ENCODE data around the gene TBX10.
"Not testable (repeated sequence)": the region's sequence is repeated elsewhere in the genome, so short reads cannot be mapped to it uniquely, and the experiment has no call there.

TBX10 gene

DNA sequence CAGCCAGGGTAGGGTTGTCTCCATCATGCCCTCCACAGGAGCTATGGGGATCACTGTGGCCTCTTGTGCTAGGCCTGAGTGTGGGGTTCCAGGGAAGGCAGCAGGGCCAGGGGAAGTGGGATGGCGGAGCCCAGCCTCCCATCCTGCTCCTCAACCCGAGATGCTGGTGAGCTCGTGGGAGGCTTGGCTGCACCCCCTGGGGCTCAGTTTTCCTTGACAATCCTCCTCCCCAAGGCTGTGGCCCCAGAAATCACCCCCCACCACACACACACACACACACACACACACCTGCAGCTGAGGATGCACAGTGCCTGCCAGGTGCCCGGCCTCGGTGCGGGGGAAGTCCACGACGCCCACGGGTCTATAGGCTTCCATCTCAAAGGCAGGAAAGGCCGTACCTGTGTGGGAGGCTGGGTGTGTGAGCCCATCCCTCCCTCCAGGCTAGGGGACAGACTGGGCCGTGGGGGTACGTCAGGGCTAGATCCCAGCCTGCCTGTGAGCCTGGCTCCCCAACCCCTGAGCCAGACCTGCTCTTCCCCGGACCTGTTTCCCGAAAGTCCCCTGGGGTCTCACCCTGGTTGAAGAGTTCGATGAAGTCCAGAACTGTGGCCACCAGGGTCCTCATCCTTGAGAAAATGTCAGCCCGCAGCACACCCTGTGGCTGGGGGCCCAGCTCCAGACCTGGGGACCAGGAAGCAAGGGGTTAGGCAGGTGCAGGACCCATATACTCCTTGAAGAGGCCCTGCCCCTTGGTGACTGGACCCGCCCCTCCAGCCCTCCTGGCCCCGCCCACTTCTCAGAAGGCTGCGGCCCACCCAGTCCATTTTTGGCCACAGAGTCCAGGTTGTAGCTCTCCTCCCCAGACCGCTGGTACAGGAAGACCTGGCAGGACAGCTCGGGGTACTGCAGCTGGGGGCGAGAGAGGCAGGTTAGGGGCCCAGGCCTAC is 5.2 kb upstream of the TBX10 start:
- no peak for DNase-seq

DNA sequence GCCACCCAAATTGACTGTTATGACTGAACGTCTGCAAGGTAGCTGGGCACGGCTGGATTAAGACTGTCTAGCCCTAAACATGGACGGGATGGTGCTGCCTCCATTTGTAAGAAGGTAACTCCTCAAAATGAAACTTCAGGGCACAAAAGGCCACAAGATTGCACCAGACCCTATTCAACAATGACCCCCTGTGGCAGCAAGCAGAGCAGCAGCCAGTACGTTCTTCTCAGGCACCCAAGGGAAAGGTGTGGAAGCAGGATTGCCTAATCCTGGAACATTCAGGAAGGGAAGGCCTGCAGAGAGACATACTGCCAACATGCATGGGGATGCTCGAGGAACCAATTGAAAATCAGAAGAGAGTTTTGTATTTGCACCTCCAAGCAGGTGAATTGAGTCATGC is 4.5 kb upstream of the TBX10 start:
- no peak for DNase-seq

DNA sequence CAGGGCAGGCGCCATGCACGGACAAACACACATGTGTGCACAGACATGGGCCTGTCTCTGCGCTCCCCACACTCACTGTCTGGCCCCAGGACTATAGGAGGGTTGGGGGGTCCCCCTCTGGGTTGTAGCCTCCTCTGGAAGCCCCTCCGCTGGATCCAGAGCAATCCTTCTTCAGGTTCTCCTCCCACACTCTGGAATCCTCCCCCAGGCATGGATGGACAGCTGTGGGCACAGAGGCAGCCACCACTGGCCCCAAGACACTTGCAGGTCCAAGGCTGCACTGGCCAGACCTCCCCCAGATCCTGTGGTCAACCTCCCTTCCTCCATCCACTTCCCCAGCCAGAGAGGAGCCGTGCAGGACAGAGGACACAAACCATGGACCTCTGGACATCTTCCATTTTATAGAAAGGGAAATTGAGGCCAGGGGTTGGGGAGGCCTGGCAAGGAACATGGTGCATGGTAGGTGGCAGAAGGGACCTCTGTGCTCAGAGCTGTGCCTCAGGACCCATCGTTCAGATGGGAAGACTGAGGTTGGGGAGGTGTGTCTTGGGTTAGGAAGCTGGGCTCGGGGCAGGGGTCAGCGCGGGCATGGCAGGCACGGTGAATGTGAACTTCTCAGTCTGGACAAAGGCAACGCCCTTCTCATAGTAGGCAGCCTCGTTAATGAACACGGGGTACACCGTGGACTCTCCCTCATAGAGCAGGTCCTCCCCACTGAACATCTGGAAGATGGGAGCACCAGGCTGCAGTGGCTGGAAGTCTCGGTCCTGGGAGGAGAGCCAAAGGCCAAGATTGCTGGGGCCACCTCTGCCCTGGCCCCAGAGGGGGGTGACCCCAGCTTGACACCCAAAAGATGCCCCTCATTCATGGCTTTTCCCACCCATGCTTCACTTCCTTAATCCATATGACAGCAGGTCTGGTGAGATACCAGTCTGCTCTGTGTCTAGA is 2.9 kb upstream of the TBX10 start:
- no peak for DNase-seq

DNA sequence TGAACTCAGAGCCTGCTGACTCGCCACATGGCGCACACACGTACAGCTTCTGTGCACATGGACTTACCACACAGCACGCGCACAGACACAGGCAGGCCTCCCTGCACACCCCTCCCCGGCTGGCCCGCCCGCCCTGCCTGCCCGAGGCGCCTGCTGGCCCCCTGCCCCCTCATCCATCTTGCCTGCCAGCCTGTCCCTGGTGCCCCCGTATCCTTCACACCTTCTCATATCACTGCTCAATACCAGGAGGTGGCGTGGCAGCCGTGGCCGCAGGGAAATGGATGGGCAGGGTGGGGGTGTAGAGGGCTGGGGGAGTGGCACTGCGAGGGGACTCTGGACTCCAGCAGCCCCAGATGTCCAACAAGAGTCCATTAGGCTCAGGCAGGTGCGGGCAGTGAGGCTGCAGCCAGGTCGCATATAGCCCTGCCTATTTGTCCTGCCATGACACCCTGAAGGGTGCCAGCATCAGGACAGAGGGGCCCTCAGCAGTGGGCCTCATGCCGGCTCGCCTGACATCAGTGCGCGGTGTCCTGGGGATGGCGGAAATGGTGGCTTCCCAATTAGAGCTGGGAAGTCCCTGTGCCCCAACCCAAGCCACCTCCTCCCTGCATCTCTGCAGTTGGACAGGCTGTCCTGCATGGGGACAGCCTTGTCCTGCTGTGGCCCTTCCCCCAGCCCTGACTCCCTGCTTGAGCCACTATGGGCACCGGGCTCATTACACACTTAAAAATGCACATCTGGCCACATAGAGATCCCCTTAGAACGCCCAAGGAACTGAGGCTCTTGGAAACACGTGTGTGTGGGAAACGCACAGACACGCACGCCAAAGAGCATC is 2.0 kb upstream of the TBX10 start:
- no peak for DNase-seq

DNA sequence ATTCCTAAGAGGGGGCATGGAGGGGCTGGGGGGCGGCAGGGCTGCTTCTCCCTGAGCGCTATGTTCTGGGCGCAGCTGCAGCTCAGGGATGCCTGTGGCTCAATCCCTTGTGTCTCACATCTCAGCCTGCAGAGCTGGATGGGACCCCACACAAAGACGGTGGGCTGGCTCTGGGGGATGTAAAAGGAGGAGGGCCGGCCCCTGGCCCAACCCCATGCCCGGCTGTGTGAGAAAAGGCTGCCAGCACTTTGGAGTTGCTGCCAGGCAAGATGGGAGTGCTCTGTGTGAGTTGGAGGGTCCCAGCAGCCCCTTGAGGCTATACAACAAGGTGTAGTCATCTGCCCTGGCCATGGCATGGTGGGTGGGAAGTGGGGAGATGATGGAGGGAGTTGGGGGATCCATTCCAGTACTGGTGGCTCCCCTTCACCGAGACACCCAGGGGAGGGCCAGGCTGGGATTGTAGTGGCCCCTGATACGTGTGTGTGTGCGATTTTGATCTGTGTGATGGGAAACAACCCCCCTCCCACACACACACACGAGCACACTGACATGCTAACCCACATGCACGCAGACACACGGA is 1.3 kb upstream of the TBX10 start:
- DNase-seq: no peak

DNA sequence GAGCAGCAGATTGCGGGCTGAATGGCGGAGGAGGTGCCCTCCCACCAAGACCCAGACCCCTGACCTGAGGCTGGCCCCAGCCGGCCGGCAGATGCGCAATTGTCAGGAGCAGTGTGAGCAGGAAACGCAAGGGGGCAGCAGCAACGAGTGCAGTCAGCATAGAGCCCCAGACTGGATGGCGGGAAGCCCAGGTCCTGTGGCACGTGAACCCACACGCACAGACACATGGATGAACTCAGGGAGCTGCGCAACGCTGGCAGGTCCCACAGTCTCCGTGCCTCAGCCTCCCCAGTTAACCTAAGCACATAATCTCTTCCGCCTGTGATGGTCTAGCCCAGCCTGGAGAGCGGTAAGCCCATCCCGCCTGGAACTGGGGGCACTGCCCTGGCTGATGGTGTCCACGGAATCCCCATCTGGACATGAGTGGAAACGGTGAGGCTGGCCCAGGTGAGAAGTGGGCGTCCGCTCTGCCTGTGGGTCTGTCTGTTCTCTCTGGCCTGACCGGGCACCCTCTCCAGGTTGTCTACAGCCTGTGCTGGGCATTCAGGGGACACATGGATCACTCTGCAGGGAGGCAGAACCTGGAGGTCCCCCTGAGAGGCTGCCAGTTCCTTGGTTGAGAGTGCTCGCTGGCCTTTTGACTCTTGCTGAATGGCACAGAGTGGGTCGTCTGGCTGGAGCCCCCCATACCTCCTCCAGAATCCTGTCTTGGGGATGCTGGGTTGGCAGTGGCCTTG is 626 bp upstream of the TBX10 start:
- DNase-seq: no peak

DNA sequence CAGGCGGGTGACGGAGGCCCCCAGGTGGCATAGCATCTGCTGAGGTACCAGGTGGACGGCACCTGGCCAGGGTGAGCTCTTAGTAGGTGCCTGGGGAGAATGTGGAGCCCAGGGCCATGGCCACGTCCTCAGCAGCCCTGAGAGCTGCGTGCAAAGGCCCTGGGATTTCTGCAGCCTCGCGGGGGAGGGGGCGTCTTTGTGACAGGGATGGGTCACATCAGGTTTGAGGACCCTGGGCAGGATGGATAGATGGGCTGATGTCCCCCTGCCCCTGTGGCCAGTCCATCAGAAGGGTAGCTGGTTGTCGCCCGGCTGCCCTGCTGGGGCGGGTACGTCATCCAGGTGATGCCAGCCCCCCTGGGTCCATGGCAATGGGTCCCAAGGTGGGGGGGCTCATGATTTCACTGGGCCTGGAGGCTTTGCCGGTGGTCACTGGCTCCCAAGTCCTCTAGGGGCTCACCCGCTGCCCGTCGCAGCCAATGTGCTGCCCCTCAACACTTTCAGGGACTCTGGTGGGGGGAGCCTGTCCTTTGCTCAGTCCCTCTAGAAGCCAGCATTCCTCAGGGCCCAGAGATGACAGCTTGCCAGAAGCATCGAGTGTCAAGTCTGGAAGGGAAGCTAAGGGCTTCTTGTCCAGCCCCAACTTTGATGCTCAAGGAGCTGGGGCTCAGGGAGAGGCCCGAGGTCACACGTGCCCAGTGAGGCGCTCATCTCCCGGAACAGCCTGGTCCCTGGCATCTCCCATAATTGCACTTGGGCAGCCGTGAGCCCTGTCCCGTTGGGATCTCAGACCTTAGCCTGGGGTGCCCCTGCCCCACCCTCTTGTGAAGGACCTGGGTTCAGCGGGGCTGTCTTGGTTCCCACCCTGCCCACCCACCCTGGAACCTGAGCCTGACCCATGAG is 777 bp downstream of the TBX10 start:
- no peak for DNase-seq

DNA sequence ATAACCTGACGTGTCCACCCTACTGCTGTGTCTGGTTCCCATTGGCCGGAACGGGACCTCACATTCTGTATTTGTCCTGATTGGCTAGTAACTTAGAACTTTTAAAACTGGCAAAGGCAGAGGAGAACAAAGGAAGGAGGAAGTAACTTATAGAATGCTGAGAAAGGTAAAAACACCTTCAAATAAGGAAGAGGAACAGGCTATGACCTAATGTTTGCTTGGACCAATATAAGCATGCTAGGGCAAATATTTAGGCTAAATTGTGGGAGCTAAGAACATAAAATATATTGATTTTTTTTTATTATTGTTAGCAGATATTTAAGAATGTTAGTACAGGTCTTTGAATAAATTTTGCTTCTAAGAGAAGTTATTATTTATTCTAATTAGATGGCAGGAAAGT is 2.1 kb downstream of the TBX10 start:
- not testable (repeated sequence) for DNase-seq

DNA sequence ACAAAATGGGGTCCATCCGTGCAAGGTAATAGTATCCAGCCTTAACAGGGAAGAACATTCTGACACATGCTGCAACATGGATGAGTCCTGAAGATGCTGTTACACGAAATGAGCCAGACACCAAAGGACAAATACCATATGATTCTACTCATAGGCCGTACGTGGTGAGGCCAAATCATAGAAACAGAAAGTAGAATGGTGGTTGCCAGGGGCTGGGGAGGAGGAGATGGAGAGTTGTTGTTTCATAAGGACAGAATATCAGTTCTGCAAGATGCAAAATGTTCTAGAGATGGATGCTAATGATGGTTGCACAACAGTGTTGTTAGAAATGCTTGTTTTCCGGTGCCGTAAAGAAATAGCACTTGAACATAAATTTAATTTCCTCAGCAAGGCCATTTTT is 2.6 kb downstream of the TBX10 start:
- DNase-seq: no peak

DNA sequence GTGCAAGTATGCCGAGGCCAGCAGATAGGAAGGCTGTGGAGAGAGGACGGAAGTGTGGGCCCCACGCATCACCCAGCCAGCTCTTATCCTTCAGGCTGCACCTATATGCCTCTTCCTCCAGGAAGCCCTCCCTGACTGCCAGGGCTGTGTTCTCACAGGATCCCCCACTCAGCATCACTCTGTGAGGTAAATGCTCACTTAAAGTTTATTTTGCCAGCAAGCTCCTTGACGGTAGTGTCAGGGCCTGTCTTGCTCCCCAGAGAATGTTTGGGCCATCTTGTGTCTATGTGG is 4.4 kb downstream of the TBX10 start:
- DNase-seq: no peak

DNA sequence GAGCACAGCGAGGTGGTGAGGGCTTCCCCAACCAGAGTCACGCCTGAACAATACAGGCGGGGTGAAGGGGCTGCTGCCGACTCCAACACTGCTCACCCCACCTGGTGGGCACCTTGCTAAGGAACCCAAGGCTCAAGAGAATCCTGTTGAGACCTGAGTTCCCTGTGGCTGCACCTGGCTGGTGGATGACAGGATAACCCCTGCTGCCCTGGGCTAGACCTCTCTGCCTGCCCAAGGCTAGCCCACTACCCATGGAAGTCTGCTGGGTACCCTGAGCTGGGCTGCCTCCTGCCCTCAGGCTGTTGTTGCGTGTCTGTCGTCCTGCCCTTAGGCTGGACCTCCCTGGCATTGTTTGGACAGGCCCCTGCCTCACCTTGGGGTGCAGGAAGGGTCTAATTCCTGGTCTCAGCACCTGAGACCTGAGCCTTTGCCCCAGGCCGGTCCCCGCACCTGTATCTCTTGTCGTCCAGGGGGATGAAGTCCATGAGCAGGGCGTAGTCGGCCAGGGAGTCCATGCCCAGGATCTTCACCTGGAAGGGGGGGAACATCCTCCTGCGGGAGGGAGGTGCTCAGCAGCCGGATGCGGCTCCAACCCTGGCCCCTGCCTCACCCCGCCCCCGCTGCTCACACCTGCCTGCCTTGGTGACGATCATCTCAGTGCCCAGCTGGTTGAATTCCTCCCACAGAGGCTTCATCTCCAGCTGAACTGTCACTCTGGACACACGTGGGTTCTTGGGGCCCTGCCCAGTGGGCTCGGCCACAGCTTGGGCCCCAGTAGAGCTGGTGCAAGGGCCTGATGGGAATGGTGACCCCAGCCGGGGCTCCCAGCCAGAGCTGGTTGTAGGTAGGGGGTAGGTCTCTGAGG is 5.0 kb downstream of the TBX10 start:
- no peak for DNase-seq

DNA sequence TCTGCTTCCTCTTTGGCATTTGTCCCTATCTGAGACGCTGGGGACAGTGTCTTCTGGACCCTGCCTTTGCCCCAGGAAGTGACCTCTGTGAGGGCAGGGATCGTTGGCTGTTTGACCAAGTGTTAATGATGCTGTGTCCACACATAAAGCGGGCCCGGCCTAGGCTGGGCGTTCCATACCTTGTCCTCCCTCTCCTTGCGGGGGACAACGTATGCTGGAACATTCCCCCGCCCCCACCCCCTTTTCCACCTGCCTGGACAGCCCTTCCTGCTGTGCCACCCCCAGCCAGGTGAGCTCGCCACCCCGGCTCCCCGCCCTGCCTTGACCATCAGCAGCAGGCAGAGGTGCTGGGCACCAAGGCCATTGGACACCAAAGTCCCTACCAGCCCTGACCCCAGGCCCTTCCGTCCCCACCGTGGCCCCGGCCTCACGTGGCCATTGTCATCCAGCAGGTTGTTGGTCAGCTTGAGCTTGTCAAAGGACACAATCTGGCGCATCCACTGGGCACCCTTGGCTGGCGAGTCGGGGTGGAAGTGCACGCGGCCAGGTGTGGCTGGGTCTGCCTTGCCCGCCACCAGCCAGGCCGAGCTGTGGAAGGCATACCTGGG is 5.7 kb downstream of the TBX10 start:
- DNase-seq: no peak

DNA sequence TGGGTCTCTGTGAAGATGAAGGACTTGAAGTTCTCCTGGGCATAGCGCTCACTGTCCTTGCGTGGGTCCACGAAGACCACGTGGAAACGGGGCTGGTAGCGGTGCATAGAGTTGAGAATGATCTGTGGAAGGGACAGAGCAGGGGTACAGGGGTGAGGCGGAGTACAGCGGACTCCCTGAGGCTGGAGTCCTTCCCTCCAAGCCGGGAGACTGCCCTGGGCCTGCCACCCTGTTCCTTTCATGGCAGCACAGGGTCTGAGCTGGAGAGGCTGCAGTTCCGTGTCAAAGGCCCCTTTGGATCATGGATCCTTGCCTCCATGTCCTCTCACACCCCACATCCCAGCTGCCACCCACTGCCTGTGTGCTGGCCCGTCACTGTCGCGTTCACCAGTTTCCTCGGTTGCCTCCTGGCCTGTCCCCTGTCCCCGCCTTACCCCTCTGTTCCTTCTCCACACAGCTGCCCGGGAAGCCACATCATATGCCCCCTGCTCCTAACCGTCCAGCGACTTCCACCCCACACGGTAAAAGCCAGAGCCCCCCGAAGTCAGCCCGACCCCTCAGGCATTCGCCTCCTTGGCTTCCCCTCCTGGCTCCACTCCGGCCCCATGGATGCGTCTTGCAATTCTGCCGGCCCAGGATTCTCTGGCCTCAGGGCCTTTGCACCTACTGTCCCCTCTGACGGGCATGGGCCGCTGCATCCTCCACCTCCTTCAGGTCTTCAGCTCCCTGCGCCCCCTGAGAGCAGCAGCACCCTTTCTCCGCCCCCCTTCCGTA is 6.4 kb downstream of the TBX10 start:
- no peak for DNase-seq

DNA sequence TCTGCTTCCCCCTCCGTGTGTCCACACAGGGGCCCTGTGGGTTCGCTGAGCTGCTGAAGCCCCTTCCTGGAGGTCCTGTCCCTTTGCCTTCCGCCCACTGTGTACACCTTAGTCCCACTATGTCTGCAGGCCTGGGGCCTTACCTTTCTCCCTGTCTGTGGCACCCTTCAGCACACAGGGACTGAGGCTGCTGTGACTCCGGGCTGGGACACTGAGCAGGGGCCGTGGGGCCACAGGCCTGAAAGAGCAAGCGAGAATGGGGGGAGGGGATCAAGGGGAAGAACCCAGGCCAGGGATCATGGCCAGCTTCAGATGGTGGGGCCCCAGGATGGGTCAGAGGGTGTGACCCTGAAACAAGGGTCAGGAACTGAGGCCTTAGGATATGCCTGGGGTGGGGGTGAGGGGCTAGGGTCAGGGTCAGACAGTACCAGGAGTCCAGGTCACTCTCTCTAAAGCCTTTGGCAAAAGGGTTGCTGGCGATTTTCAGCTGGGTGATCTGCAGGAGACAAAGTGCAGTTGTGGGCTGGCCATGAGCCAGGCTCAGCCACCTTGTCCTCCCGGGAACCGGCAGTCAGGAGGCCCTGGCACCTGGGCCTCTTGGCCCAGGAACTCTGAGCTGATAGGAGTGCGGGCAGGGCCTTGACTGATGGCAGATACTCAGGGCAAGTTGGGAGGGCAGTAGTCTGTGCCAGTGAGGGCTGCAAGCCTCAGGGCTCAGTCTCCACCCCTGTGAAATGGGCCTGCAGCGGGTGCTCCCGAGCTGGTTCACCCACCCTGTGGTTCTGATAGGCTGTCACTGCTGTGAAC is 7.2 kb downstream of the TBX10 start:
- DNase-seq: no peak

DNA sequence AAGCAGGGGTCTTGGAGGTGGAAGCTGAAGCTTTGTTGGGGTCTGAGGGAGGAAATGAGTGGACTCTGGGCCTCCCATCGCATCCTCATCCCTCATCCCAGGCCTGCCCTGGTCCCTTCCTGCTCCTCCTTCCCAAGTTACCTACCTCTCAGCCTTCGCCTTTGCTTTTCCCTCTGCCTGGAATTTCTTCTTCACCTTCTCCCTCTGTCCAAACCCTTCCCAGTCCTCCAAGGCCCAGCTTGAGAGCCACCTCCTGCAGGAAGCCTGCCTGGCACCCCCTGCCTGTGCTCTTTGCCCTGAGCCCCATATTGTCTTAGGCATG is 7.7 kb downstream of the TBX10 start:
- DNase-seq: no peak

DNA sequence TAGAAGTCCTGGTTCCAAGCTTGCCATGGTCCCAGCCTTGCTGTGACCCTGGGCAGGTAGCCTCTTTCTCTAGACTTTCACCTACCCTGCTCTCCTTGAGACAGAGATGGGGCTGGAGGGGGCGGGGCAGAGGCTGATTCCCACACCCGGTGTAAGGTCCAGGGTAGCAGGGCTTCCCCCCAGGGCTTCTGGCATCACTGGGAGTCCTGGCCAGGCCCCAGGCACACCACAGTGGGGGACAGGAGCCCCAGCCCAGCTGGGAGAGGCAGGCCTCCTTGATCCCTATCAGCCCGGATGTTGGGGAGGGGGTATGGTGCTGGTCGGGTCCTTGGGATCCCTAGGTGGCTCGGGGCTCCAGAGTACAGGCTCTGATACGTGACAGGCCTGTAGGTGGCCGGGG is 8.2 kb downstream of the TBX10 start:
- no peak for DNase-seq

DNA sequence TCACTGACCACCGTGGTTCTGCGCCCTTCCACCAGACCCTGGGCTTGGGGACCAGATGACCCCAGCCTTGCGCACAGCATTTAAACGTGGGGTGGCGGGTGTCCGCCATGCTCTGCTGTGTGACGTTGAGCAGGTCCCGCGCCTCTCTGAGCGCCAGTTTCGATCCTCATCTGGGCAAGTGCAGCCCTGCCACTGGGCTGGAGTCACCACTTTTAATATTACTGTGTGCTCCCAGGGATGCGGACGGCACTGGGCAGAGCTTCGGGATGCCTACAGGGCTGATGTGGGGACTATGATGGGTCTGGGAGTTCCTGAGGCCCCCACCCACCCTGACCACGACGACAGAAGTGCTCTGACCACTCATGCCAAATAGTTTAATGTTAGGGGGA is 8.6 kb downstream of the TBX10 start:
- DNase-seq: no peak

Measured in NCI-H187 treated with DMSO at 0.1 percent for 48 hours (cell line).